DND-41 (cell line): ENCODE results near the gene CFAP43.

Source experiments
- CTCF ChIP-seq: IDR thresholded peaks from 2 replicates; pipeline ENCODE4 v1.5.1; 2012; ENCODE audit warnings: borderline replicate concordance, low read length, moderate library complexity, mild to moderate bottlenecking; ENCODE audit not compliant: poor library complexity, severe bottlenecking; ENCODE audit errors: extremely low read depth
- EZH2 ChIP-seq: IDR thresholded peaks from 3 replicates; pipeline ENCODE4 v1.6.1; 2012; ENCODE audit warnings: borderline replicate concordance, low read depth, mild to moderate bottlenecking, moderate library complexity, low read length, inconsistent platforms; ENCODE audit not compliant: severe bottlenecking

GRCh38 chr10:104081998-104082397 lies 150.2 kb downstream of the CFAP43 start:
- TF ChIP-seq CTCF (no peak), EZH2 (no peak)
